Forelimb muscle (tissue), 1 donor: ENCODE measurements around the gene XRCC1. TPM values are rescaled to one million over a fixed set of nuclear protein-coding genes. Genes with fewer than 3 reads are reported as not detected.
"Not testable (repeated sequence)": the region's sequence is repeated elsewhere in the genome, so short reads cannot be mapped to it uniquely, and the experiment has no call there.

ENCODE experiments used
- DNase-seq: peaks from one replicate; pipeline ENCODE4 v3.0.0-alpha.2; 2013; ENCODE audit warnings: low read depth
- polyA plus RNA-seq: library from polyadenylated mRNA; unstranded; fragments of 120-200 nt; gene quantifications from one replicate; pipeline ENCODE4 v1.2.1, GENCODE V29; 2013; ENCODE audit not compliant: insufficient read length

Gene XRCC1
- polyA plus RNA-seq, 1 donor, result 28.9 TPM

DNA sequence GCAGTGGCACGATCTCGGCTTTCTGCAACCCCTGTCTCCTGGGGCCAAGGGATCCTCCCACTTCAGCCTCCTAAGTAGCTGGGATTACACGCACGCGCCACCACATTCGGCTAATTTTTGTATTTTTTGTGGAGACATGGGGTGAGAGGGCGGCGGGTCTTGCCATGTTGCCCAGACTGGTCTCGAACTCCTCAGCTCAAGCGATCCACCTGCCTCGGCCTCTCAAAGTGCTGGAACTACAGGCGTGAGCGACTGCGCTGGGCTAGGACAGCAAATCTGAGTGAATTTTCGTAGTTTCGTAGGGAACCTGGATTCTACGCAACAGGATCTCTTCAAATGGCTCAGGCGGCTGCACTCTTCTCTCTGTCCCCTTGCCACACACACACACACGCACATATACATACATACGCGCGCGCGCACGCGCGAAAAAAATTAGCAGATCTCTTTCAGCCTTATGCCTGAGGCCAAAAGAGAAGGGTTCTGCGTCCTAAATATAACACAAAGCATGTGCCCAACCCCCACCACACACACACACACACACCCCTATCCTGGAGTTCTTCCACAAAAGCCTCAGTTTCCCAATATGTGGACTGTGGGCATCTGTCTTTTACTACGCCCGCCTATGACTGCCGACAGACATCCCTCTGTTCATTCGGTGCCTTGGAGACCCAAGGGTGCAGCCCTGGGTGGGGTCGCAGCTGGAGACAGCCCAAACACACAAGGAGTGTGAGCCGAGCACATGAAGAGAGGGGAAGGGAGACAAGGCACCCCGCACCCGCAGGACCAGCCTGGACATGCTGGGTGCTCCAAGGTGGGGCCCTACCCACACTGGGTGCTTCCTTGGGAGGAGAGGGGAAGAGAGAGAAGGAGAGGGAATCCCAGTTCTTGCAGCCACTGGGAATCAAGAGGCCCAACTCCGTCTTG is 890 bp upstream of the XRCC1 start:
- DNase-seq, result no peak

- DNase-seq, result no peak
Measured at GRCh38 chr19:43574424-43575155, 737 bp downstream of the XRCC1 start.

DNA sequence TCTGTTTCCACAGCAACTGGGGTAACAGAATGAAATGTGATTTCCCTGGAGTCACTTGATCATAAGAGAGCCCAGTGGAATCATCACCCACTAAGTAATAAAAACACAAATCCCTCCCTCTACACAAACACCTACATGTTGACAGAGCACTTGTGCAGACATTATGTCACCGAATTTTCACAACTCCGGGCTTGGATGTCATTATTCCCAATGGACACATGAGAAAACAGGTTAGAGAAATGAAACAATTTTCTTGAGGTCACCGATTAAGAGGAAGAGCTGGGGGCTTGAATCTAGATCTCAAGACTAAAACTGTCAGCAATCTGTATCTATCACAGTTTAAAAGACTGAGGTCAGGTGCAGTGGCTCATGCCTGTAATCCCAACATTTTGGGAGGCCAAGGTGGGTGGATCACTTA is 3.1 kb downstream of the XRCC1 start:
- DNase-seq, result no peak

GRCh38 chr19:43570174-43570791 is 5.0 kb downstream of the XRCC1 start:
- DNase-seq, result no peak

DNA sequence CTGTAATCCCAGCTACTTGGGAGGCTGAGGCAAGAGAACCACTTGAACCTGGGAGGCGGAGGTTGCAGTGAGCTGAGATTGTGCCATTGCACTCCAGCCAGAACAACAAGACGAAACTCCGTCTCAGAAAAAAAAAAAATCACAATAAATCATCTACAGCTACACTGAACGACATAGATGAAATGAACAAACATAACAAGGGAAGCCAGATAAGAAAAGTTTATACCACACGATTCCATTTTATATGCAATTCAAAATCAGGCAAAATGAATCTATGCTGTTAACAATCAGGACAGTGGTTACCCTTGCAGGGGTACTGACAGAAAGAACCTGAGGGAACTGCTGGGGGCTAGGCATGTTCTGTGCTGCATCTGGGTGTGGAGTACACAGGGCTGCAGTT is 5.7 kb downstream of the XRCC1 start:
- no peak for DNase-seq

DNA sequence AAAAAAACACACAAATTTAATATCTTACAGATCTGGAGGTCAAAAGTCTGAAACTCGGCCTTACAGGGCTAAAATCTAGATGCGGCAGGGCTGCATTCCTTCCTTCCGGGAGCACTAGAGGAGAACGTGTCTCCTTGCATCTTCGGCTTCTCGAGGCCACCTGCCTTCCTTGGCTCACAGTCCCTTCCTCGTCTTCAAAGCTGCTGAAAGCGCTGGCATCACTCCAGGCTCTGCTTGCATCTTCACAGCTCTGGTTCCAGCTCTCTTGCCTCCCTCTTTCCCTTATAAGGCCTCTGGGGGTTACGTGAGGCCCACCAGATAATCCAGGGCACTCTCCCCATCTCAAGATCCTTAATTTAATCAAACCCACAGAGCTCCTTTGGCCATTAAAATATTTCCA is 10.5 kb downstream of the XRCC1 start:
- no peak for DNase-seq

DNA sequence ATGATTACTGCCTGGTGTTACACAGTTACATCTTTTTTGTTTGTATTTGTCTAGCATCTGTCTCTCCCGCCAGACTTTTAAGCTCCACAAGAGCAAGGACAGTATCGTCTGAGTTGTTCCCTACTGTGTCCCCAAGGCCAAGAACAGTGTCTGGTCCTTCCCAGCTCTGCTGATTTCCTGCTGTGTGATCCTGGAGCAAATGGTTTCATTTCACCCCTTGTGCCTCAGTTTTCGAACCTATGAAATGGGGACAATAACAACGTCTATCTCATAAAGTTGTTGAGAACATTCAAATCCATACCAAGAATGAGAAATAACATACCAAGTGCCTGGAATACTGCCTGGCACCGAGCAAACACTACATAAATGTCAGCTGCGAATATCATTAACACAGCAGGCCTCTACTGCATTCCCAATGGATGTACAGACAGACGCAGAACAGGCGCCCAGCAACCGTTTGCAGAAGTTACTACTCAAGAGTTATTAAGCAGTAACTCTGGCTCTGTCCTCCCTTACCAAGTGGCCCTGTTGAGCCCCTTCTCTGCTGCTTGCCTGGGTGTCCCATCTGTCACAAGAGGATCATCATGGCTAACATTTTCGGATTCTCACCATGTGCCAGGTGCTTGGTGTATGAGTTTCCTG is 11.4 kb downstream of the XRCC1 start:
- DNase-seq, result no peak

DNA sequence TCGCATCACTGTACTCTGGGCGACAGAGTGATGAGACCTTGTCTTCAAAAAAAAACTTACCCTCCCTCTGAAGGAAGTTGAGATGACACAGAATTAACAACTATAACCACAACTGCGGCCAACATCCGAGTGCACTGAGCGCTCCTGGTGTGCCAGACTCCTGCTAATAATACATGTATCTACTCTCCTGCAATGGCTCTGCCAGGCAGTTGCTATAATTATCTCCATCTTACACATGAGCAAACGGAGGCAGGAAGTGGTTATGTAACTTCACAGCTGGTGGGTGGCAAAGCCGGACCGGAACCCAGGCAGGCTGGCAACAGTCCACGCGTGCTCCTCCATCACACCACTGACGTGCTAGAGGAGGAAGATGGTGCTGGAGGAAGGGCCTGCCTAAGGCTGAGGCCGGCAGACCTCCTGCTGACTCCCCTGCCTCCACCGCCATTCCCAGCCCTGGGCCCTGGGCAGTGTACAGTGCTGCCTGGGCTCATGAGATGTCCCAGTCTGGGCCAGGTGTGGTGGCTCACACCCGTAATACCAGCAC is 12.6 kb downstream of the XRCC1 start:
- DNase-seq, result peak; percentile 28

DNA sequence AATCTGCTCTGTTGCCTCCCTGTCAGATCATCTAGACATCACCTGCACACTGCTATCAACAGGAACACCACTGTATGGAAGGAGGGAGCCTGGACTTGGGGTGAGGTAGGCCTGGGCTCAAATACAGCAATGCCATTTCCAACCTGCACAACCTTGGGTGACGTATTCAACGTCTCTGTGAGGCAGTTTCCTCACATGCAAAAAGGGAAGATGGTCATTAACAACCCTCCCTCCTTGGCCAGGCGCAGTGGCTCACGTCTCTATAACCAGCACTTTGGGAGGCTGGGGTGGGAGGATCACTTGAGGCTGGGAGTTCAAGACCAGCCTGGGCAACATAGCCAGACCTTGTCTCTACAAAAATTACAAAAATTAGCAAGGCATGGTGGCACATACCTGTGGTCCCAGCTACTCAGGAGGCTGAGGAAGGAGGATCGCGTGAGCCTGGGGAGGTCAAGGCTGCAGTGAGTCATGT is 13.1 kb downstream of the XRCC1 start:
- no peak for DNase-seq

GRCh38 chr19:43561139-43561970 is 14.0 kb downstream of the XRCC1 start:
- DNase-seq, result no peak

DNA sequence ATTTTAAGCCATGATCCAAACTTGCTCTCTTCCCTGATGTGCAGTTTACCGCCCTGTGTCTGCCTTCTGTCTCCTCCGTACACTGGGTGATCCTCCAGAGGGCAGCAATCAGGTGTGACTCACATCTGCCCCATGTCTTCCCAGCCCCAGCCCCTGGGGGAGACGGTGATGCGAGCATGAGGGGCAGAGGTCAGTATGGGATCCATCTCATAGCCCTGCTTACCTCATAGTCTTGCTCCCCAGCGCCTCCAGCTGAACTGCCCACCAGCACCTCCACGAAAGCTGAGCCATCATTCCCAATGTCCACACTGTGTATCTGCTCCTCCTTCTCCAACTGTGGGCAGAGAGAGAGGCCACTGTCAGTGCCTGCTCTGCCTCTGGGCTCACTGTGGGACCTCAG is 14.6 kb downstream of the XRCC1 start:
- DNase-seq, result no peak

GRCh38 chr19:43555185-43555770 is 20.0 kb downstream of the XRCC1 start:
- peak; percentile 35 for DNase-seq

GRCh38 chr19:43554317-43554895 is 20.9 kb downstream of the XRCC1 start:
- no peak for DNase-seq

DNA sequence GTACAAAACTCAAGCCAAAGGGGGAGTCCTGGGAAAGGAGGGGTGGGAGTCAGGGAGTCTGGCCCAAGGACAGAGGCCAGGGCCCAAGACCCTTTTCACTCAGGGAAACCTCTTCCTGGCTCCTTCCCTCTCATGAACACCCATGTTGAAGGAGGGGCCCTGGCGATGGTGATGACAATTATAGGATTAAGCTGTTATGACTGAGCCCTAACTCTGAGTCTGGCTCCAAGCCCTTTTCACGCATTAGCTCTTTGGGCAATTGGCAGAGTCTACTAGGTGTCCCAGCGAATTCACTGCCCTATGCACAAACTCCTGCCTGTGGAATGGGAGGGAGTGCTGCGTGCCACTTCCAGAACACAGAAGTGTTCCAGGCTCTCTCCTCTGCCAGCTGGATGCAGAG is 21.7 kb downstream of the XRCC1 start:
- no peak for DNase-seq

DNA sequence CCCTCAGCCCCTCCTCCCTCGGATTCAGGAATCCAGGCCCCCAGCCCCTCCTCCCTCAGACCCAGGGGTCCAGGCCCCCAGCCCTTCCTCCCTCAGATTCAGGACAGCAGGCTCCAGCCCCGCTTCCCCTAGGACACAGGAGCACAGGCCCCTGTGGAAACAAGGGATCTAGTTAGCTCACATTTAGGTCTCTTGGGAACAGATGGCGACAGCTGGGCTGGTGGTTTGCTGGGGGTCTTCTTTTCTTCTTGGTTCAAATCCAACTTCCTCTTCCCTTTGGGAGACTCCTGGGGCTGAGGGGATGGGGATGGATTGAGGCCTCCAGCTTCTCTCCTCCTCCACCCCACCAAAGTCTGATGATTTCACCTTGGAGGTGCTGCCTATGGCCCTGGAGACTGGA is 22.7 kb downstream of the XRCC1 start:
- no peak for DNase-seq

GRCh38 chr19:43552198-43552450 is 23.2 kb downstream of the XRCC1 start:
- no peak for DNase-seq

GRCh38 chr19:43551399-43552197 is 23.7 kb downstream of the XRCC1 start:
- DNase-seq, result no peak

GRCh38 chr19:43548706-43549105 is 26.6 kb downstream of the XRCC1 start:
- no peak for DNase-seq

GRCh38 chr19:43547926-43548325 is 27.4 kb downstream of the XRCC1 start:
- not testable (repeated sequence) for DNase-seq
